K562 treated with DMSO at 1 percent for 12 hours (cell line): ENCODE results near the gene MAGEE1. TPM values are rescaled to one million over a fixed set of nuclear protein-coding genes. Genes with fewer than 3 reads are reported as not detected.

Experiments used
- total RNA-seq: library from RNA; unstranded; fragments of 300-600 nt; gene quantifications from 2 replicates; pipeline ENCODE4 v1.2.3, GENCODE V29; 2022; ENCODE audit not compliant: insufficient read depth

MAGEE1 gene, protein sequence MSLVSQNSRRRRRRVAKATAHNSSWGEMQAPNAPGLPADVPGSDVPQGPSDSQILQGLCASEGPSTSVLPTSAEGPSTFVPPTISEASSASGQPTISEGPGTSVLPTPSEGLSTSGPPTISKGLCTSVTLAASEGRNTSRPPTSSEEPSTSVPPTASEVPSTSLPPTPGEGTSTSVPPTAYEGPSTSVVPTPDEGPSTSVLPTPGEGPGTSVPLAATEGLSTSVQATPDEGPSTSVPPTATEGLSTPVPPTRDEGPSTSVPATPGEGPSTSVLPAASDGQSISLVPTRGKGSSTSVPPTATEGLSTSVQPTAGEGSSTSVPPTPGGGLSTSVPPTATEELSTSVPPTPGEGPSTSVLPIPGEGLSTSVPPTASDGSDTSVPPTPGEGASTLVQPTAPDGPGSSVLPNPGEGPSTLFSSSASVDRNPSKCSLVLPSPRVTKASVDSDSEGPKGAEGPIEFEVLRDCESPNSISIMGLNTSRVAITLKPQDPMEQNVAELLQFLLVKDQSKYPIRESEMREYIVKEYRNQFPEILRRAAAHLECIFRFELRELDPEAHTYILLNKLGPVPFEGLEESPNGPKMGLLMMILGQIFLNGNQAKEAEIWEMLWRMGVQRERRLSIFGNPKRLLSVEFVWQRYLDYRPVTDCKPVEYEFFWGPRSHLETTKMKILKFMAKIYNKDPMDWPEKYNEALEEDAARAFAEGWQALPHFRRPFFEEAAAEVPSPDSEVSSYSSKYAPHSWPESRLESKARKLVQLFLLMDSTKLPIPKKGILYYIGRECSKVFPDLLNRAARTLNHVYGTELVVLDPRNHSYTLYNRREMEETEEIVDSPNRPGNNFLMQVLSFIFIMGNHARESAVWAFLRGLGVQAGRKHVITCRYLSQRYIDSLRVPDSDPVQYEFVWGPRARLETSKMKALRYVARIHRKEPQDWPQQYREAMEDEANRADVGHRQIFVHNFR
- total RNA-seq, result not detected in 2 replicates

GRCh38 chrX:76427560-76428242, at the start of gene MAGEE1:
Gene MAGEE1, plus strand, starts transcription at chrX:76427710. Its CDS starts 221 bp downstream, at chrX:76427931.

